HG03558 (cell line): Measurements from ENCODE around the gene OPRL1.
"Not testable (repeated sequence)": the region's sequence is repeated elsewhere in the genome, so short reads cannot be mapped to it uniquely, and the experiment has no call there.

Source experiments
- ATAC-seq: cut with Tn5 transposase; IDR thresholded peaks from one replicate; pipeline ENCODE4 v1.9.1; 2021; ENCODE audit warnings: moderate number of reproducible peaks; ENCODE audit not compliant: unreplicated experiment; ENCODE audit errors: extremely low read depth

The OPRL1 gene

GRCh38 chr20:64082820-64083377 lies 3.0 kb downstream of the OPRL1 start:
- ATAC-seq = no peak

- no peak for ATAC-seq
Measured at GRCh38 chr20:64083378-64083803, 3.5 kb downstream of the OPRL1 start.

- ATAC-seq = no peak
Measured at GRCh38 chr20:64083804-64084684, 4.2 kb downstream of the OPRL1 start, which contains the start of gene LKAAEAR1. LKAAEAR1 (minus strand) TSS chr20:64084398; CDS start chr20:64084219, 179 bp downstream.

- ATAC-seq = no peak
Measured at GRCh38 chr20:64084685-64085152, 4.8 kb downstream of the OPRL1 start.

GRCh38 chr20:64086801-64087200 lies 6.9 kb downstream of the OPRL1 start:
- ATAC-seq = no peak

- not testable (repeated sequence) for ATAC-seq
Measured at GRCh38 chr20:64087226-64087825, 7.4 kb downstream of the OPRL1 start.

GRCh38 chr20:64088586-64088985 lies 8.7 kb downstream of the OPRL1 start:
- not testable (repeated sequence) for ATAC-seq

GRCh38 chr20:64090165-64090564 lies 10.3 kb downstream of the OPRL1 start:
- no peak for ATAC-seq

- no peak for ATAC-seq
Measured at GRCh38 chr20:64091340-64091739, 11.5 kb downstream of the OPRL1 start.

- ATAC-seq = no peak
Measured at GRCh38 chr20:64091770-64092169, 11.9 kb downstream of the OPRL1 start.

GRCh38 chr20:64092258-64093012 lies 12.6 kb downstream of the OPRL1 start:
- ATAC-seq = no peak

- no peak for ATAC-seq
Measured at GRCh38 chr20:64093013-64093503, 13.2 kb downstream of the OPRL1 start.

- no peak for ATAC-seq
Measured at GRCh38 chr20:64095455-64095854, 15.6 kb downstream of the OPRL1 start.

- no peak for ATAC-seq
Measured at GRCh38 chr20:64095927-64096326, 16.0 kb downstream of the OPRL1 start.

GRCh38 chr20:64096535-64096934 lies 16.7 kb downstream of the OPRL1 start:
- no peak for ATAC-seq

GRCh38 chr20:64098471-64099013 lies 18.7 kb downstream of the OPRL1 start:
- no peak for ATAC-seq

- no peak for ATAC-seq
Measured at GRCh38 chr20:64099086-64099786, 19.4 kb downstream of the OPRL1 start.

- no peak for ATAC-seq
Measured at GRCh38 chr20:64099880-64100565, 20.1 kb downstream of the OPRL1 start.

GRCh38 chr20:64100566-64100888 lies 20.6 kb downstream of the OPRL1 start:
- ATAC-seq = no peak
